Breast epithelium (tissue), 4 donors: ENCODE data around the gene TNS2. TPM values are rescaled to one million over a fixed set of nuclear protein-coding genes. Genes with fewer than 3 reads are reported as not detected.

ENCODE experiments used
- DNase-seq, 2 donors: peaks; one replicate each; pipeline ENCODE4 v3.0.0-alpha.2; 2019; ENCODE audit warnings: low spot score in 2 of 2
- H3K27ac ChIP-seq, 2 donors: fragments of 200-600 bp; sonication (generic) in 1 of 2; one replicate each; pipeline ENCODE4 v1.5.1; 2016 to 2019; ENCODE audit warnings: mild to moderate bottlenecking in 1 of 2
- H3K27me3 ChIP-seq, 2 donors: fragments of 200-600 bp; sonication (generic) in 1 of 2; one replicate each; pipeline versions ENCODE4 v1.5.1 to v1.6.0; 2017 to 2019; ENCODE audit warnings: control low read depth in 1 of 2, mild to moderate bottlenecking in 1 of 2
- H3K36me3 ChIP-seq: fragments of 200-600 bp; one replicate; pipeline ENCODE4 v1.5.1; 2019
- H3K4me1 ChIP-seq, 2 donors: fragments of 200-600 bp; sonication (generic); one replicate each; pipeline ENCODE4 v1.5.1; 2016 to 2019; ENCODE audit warnings: control low read depth in 1 of 2
- H3K4me3 ChIP-seq, 3 donors: fragments of 200-600 bp; sonication (generic); 1 replicate in 2 of 3; 2 replicates in 1 of 3; pipeline ENCODE4 v1.5.1; 2016 to 2019; ENCODE audit warnings: mild to moderate bottlenecking in 3 of 3, moderate library complexity in 2 of 3
- H3K9me3 ChIP-seq, 2 donors: fragments of 200-600 bp; sonication (generic) in 1 of 2; one replicate each; pipeline ENCODE4 v1.5.1; 2016 to 2019; ENCODE audit warnings: control low read depth in 1 of 2
- CTCF ChIP-seq, 3 donors: fragments of 450-650 bp; IDR thresholded peaks; one replicate each; pipeline ENCODE4 v1.5.1; 2016 to 2017; ENCODE audit warnings: antibody characterized with exemption in 3 of 3, mild to moderate bottlenecking in 3 of 3, moderate library complexity in 3 of 3
- POLR2A ChIP-seq: fragments of 450-650 bp; IDR thresholded peaks from one replicate; pipeline ENCODE4 v1.6.1; 2016; ENCODE audit warnings: antibody characterized with exemption, mild to moderate bottlenecking, moderate library complexity
- POLR2AphosphoS5 ChIP-seq, 3 donors: sonication (generic); formaldehyde crosslinking; IDR thresholded peaks; one replicate each; pipeline ENCODE4 v1.6.1; 2017; ENCODE audit warnings: antibody characterized with exemption in 3 of 3
- intact Hi-C: fragments of 100-400 bp; cut with DNase I; formaldehyde crosslinking; loops from one replicate; pipeline ENCODE4 v1.15.1; 2023; ENCODE audit warnings: low total_unique reads
- total RNA-seq, 3 donors: library from RNA; depleted of rRNA; stranded (reverse); fragments of >200 nt; gene quantifications; one replicate each; pipeline ENCODE4 v1.1.0, GENCODE V29; 2016

Gene TNS2
- total RNA-seq, result 100 to 1,000 TPM in 2 of 3 donors, 10 to 100 TPM in 1; 65.4 to 228 (median 156) TPM

- DNase-seq, result peak; percentile 65 to 69
- Histone ChIP-seq H3K4me1 (peaks cover 17 to 52% of the 10 kb centered on the region in 2 donors), H3K27ac (peak within 1 kb of the TSS; percentile 97 to 99), H3K4me3 (peak within 1 kb of the TSS; percentile 68 to 80 (median 78)), H3K27me3 (no peaks in the 10 kb centered on the region), H3K9me3 (no peaks in the 10 kb centered on the region), H3K36me3 (no peaks in the 10 kb centered on the region)
- peak; percentile 34 to 86 (median 75) for TF ChIP-seq POLR2AphosphoS5 (IDR thresholded peaks at IDR 0.05)
- TF ChIP-seq POLR2A, result peak; percentile 70
- no peak for TF ChIP-seq CTCF (IDR thresholded peaks at IDR 0.05)
- intact Hi-C loops, result no loop called here
Measured at GRCh38 chr12:53049571-53050318, at the start of gene TNS2. TSS of gene TNS2 (plus strand) at chr12:53050065. CDS start at chr12:53050186, 121 bp downstream.

GRCh38 chr12:53004178-53004577 is 45.7 kb upstream of the TNS2 start:
- H3K27ac ChIP-seq, result no peak overlapping the region
- DNase-seq, result no peak
- H3K27me3 ChIP-seq, result no peaks in the 10 kb centered on the region
- intact Hi-C loops, result no loop called here
- H3K9me3 ChIP-seq, result no peaks in the 10 kb centered on the region
- H3K4me3 ChIP-seq, result no peak overlapping the region
- TF ChIP-seq CTCF (IDR thresholded peaks at IDR 0.05) (no peak), POLR2AphosphoS5 (IDR thresholded peaks at IDR 0.05) (no peak), POLR2A (no peak)
- peaks cover 0 to 17% of the 10 kb centered on the region in 2 donors for H3K4me1 ChIP-seq
- H3K36me3 ChIP-seq, result no peaks in the 10 kb centered on the region

GRCh38 chr12:53004582-53004981 is 45.3 kb upstream of the TNS2 start:
- DNase-seq, result no peak
- intact Hi-C loops, result no loop called here
- TF ChIP-seq CTCF (IDR thresholded peaks at IDR 0.05), result no peak
- no peaks in the 10 kb centered on the region for H3K27me3 ChIP-seq
- no peak overlapping the region for H3K4me3 ChIP-seq
- no peak overlapping the region for H3K27ac ChIP-seq
- no peaks in the 10 kb centered on the region for H3K9me3 ChIP-seq
- H3K4me1 ChIP-seq, result peaks cover 0 to 17% of the 10 kb centered on the region in 2 donors
- H3K36me3 ChIP-seq, result no peaks in the 10 kb centered on the region

GRCh38 chr12:53005215-53005985 is 44.5 kb upstream of the TNS2 start:
- Histone ChIP-seq H3K4me1 (peaks cover 0 to 17% of the 10 kb centered on the region in 2 donors), H3K27me3 (no peaks in the 10 kb centered on the region), H3K4me3 (peak overlapping the region; percentile 89 to 94 (median 94)), H3K36me3 (no peaks in the 10 kb centered on the region), H3K9me3 (no peaks in the 10 kb centered on the region), H3K27ac (peak overlapping the region; percentile 93 to 97)
- no peak for TF ChIP-seq POLR2AphosphoS5 (IDR thresholded peaks at IDR 0.05)
- TF ChIP-seq CTCF (IDR thresholded peaks at IDR 0.05), result no peak
- no peak for TF ChIP-seq POLR2A
- intact Hi-C loops, result no loop called here
- DNase-seq, result peak in 1 of 2 donors; percentile 30
